Measurements from ENCODE around the gene GORASP1. TPM values are rescaled to one million over a fixed set of nuclear protein-coding genes. Genes with fewer than 3 reads are reported as not detected.
A peak's percentile ranks its signal among the peaks of the same experiment; 100 is the strongest.

GORASP1 gene
- total RNA-seq, 1 donor from 2014 or later = 52.8 TPM

GRCh38 chr3:39147711-39148434 lies 40.4 kb upstream of the GORASP1 start:
- H3K36me3 Mint-ChIP-seq (ENCODE audit: low read depth) = peaks cover 25% of the 10 kb centered on the region
- H3K27me3 Mint-ChIP-seq (ENCODE audit: low read depth) = no peaks in the 10 kb centered on the region
- DNase-seq (ENCODE audit: low spot score) = no peak
- peaks cover 78% of the 10 kb centered on the region for H3K4me1 Mint-ChIP-seq (ENCODE audit: low read depth)
- peak overlapping the region; percentile 100 for H3K4me3 Mint-ChIP-seq (ENCODE audit: unreplicated experiment)
- no peaks in the 10 kb centered on the region for H3K9me3 Mint-ChIP-seq (ENCODE audit: low read depth)
- TF ChIP-seq CTCF (IDR thresholded peaks at IDR 0.05) = no peak
- H3K27ac Mint-ChIP-seq (ENCODE audit: unreplicated experiment) = peak overlapping the region; percentile 100

GRCh38 chr3:39146611-39147591 lies 39.5 kb upstream of the GORASP1 start:
- H3K4me3 Mint-ChIP-seq (ENCODE audit: unreplicated experiment) = peak overlapping the region; percentile 100
- H3K36me3 Mint-ChIP-seq (ENCODE audit: low read depth) = peaks cover 30% of the 10 kb centered on the region
- no peaks in the 10 kb centered on the region for H3K9me3 Mint-ChIP-seq (ENCODE audit: low read depth)
- H3K27ac Mint-ChIP-seq (ENCODE audit: unreplicated experiment) = peak overlapping the region; percentile 100
- no peaks in the 10 kb centered on the region for H3K27me3 Mint-ChIP-seq (ENCODE audit: low read depth)
- DNase-seq (ENCODE audit: low spot score) = no peak
- H3K4me1 Mint-ChIP-seq (ENCODE audit: low read depth) = peaks cover 80% of the 10 kb centered on the region
- no peak for TF ChIP-seq CTCF (IDR thresholded peaks at IDR 0.05)

DNA sequence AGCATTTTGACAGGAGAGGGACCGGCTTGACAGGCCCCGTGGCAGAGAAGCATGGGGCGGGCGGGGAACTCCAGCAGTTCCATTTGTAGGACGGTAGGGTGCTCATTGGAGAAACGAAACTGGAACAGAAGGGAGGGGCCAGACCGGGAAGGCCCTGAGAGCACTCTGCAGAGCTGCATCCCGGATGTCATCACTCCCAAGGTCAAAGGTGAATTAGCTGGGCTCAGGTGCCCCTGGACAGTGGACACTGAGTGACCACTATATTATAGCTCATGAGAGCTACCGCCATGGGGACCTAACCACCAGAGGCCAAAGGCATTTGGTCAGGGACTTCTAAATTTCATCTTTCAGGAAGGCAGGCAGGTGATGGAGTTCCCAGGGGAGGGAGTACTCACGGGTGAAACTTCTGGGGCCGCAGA lies 38.7 kb upstream of the GORASP1 start:
- TF ChIP-seq CTCF (IDR thresholded peaks at IDR 0.05) = peak; percentile 27
- H3K9me3 Mint-ChIP-seq (ENCODE audit: low read depth) = no peaks in the 10 kb centered on the region
- no peaks in the 10 kb centered on the region for H3K27me3 Mint-ChIP-seq (ENCODE audit: low read depth)
- H3K36me3 Mint-ChIP-seq (ENCODE audit: low read depth) = peaks cover 32% of the 10 kb centered on the region
- DNase-seq (ENCODE audit: low spot score) = no peak
- H3K27ac Mint-ChIP-seq (ENCODE audit: unreplicated experiment) = peak overlapping the region; percentile 100
- peaks cover 80% of the 10 kb centered on the region for H3K4me1 Mint-ChIP-seq (ENCODE audit: low read depth)
- H3K4me3 Mint-ChIP-seq (ENCODE audit: unreplicated experiment) = peak overlapping the region; percentile 100

GRCh38 chr3:39144748-39145380 lies 37.4 kb upstream of the GORASP1 start:
- Mint-ChIP-seq H3K27me3 (ENCODE audit: low read depth) (no peaks in the 10 kb centered on the region), H3K27ac (ENCODE audit: unreplicated experiment) (peak overlapping the region; percentile 63), H3K4me1 (ENCODE audit: low read depth) (peaks cover 80% of the 10 kb centered on the region), H3K4me3 (ENCODE audit: unreplicated experiment) (no peak overlapping the region), H3K36me3 (ENCODE audit: low read depth) (peaks cover 36% of the 10 kb centered on the region), H3K9me3 (ENCODE audit: low read depth) (no peaks in the 10 kb centered on the region)
- no peak for TF ChIP-seq CTCF (IDR thresholded peaks at IDR 0.05)
- no peak for DNase-seq (ENCODE audit: low spot score)
